ENCODE results near the gene FAM153A. TPM values are rescaled to one million over a fixed set of nuclear protein-coding genes. Genes with fewer than 3 reads are reported as not detected.
A peak's percentile ranks its signal among the peaks of the same experiment; 100 is the strongest.
"Not testable (repeated sequence)": the region's sequence is repeated elsewhere in the genome, so short reads cannot be mapped to it uniquely, and the experiment has no call there.

FAM153A gene
- total and polyA plus RNA-seq, 2 of the 13 experiments (the other 11 are each of a cell fraction or from before 2014, with no cell fraction given) = not detected

DNA sequence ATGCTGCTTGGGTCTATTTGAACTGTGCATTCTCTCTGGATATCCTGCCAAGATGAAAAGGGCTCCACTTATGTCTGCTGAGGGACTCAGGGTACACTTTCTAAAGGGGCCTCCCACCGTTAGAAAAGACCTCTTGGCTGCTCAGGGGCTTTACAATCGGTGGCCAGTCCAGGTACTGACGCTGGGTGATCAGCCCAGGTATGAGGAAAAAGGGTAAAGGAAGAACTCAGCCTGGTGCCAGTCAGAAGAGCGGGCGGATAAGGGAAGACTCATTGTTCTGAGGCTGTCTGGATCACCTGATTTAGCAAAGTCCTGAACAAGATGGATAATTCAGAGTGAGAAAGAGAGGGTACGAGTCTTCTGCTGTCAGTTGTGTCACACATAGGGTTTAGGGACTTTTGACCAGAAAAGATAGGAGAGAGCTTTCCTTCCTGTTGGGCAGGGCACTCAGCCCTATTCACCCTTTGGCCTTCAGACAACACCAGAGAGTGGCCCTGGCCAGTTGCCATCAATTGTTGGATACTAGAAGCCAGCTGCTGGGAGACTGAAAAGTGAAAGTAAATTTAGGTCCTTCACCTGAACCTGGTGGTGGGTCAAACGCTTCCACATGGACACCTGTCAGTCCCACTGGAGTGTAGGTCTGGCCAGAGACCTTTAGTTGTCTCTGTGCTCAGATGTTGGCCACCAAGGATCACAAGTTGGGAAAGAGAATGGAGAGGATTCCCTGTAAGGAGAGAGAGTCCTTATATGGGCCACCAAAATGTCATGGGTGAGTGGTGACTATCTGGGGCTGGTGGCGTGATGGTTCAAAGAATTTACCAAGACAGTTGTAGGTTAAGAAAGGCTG lies 88.8 kb downstream of the FAM153A start (continued):
- TF ChIP-seq, protein P1, sequence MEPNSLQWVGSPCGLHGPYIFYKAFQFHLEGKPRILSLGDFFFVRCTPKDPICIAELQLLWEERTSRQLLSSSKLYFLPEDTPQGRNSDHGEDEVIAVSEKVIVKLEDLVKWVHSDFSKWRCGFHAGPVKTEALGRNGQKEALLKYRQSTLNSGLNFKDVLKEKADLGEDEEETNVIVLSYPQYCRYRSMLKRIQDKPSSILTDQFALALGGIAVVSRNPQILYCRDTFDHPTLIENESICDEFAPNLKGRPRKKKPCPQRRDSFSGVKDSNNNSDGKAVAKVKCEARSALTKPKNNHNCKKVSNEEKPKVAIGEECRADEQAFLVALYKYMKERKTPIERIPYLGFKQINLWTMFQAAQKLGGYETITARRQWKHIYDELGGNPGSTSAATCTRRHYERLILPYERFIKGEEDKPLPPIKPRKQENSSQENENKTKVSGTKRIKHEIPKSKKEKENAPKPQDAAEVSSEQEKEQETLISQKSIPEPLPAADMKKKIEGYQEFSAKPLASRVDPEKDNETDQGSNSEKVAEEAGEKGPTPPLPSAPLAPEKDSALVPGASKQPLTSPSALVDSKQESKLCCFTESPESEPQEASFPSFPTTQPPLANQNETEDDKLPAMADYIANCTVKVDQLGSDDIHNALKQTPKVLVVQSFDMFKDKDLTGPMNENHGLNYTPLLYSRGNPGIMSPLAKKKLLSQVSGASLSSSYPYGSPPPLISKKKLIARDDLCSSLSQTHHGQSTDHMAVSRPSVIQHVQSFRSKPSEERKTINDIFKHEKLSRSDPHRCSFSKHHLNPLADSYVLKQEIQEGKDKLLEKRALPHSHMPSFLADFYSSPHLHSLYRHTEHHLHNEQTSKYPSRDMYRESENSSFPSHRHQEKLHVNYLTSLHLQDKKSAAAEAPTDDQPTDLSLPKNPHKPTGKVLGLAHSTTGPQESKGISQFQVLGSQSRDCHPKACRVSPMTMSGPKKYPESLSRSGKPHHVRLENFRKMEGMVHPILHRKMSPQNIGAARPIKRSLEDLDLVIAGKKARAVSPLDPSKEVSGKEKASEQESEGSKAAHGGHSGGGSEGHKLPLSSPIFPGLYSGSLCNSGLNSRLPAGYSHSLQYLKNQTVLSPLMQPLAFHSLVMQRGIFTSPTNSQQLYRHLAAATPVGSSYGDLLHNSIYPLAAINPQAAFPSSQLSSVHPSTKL (CRISPR knock-in tag; IDR thresholded peaks at IDR 0.05) = peak; percentile 52
- 0 out of 2 replicates have a peak, but pooled peaks have one; percentile 61 for TF ChIP-seq PPARG (CRISPR knock-in tag; conservative IDR thresholded peaks at IDR 0.05)
- peak; percentile 82 for TF ChIP-seq SOX5 (CRISPR knock-in tag; IDR thresholded peaks at IDR 0.05; ENCODE audit: borderline replicate concordance)
- TF ChIP-seq SOX13 (IDR thresholded peaks at IDR 0.05) = 0 out of 2 replicates have a peak, but pooled peaks have one; percentile 39
- TF ChIP-seq SOX13 (CRISPR knock-in tag; conservative IDR thresholded peaks at IDR 0.05 in 1 of 2, IDR thresholded peaks at IDR 0.05 in 1 of 2) = peak in 1 of 2 experiments; percentile 83; a peak in 2 of 4 replicates
- peak; percentile 60; the same call in 1 of the 2 replicates for TF ChIP-seq IRF2 (CRISPR knock-in tag; IDR thresholded peaks at IDR 0.05)
- peak; percentile 60; the same call in 1 of the 2 replicates for TF ChIP-seq ETV5 (CRISPR knock-in tag; IDR thresholded peaks at IDR 0.05; ENCODE audit: borderline replicate concordance)
- TF ChIP-seq, protein P2, sequence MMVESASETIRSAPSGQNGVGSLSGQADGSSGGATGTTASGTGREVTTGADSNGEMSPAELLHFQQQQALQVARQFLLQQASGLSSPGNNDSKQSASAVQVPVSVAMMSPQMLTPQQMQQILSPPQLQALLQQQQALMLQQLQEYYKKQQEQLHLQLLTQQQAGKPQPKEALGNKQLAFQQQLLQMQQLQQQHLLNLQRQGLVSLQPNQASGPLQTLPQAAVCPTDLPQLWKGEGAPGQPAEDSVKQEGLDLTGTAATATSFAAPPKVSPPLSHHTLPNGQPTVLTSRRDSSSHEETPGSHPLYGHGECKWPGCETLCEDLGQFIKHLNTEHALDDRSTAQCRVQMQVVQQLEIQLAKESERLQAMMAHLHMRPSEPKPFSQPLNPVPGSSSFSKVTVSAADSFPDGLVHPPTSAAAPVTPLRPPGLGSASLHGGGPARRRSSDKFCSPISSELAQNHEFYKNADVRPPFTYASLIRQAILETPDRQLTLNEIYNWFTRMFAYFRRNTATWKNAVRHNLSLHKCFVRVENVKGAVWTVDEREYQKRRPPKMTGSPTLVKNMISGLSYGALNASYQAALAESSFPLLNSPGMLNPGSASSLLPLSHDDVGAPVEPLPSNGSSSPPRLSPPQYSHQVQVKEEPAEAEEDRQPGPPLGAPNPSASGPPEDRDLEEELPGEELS (CRISPR knock-in tag; IDR thresholded peaks at IDR 0.05) = 0 out of 2 replicates have a peak, but pooled peaks have one; percentile 24
- peak; percentile 27; the same call in 1 of the 2 replicates for TF ChIP-seq NR2F6 (IDR thresholded peaks at IDR 0.05)
- peak; percentile 64 for TF ChIP-seq NR2F6 (CRISPR knock-in tag; IDR thresholded peaks at IDR 0.05)
- TF ChIP-seq BCL6 (CRISPR knock-in tag; IDR thresholded peaks at IDR 0.05) = peak; percentile 68

DNA sequence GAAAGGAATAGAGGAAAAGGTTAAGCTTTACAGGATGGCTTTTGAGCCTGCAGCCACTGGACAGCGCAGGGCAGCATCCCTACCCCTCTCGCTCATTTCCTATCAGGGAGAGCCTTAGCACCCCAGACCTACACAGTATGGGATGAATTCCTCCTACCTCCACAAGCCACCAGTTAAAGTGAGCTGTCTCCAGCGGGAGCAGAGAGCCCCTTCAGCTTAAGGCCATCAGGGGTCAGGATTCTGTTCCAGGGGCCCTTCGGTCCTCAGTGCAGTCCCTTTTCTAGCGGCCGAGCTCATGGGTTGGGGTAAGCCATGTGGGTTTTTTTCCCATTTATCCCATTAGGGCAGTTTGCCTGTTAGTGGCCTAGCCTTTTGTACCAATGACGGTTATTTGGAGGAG lies 89.7 kb downstream of the FAM153A start:
- H4K20me1 ChIP-seq (ENCODE audit: insufficient read depth, low read length); in situ Hi-C loops (cut with HindIII; ENCODE audit: extremely low pct_ligation_motif_present, low pct_unique_long_range_greater_than_20kb); H3K36me3 ChIP-seq (replicated peaks in 1 of 2; ENCODE audit: control insufficient read depth in 1 of 2, insufficient read depth in 2 of 2, low read length in 2 of 2); FAIRE-seq; CTCF ChIA-PET (ENCODE audit: low intra/inter-chr PET ratio, low total read pairs); H2AFZ ChIP-seq (ENCODE audit: low read length); H3K9me3 ChIP-seq (ENCODE audit: low read length); H3K9ac ChIP-seq (ENCODE audit: insufficient read depth, low read depth, low read length); BruUV-seq (replicated peaks); H3K27me3 ChIP-seq (ENCODE audit: control insufficient read depth in 1 of 2, insufficient read depth in 2 of 2, low read length in 2 of 2); POLR2A ChIA-PET; H3K4me2 ChIP-seq (ENCODE audit: low read depth, low read length); DNase-seq (ENCODE audit: low spot score); H3K79me2 ChIP-seq (ENCODE audit: insufficient read depth, low read length); H3K27ac ChIP-seq (ENCODE audit: extremely low read length, insufficient read depth, low read length); H3K4me3 ChIP-seq (replicated peaks in 1 of 3; ENCODE audit: insufficient read depth in 1 of 3, low read depth in 2 of 3, low read length in 3 of 3); intact Hi-C loops (cut with micrococcal nuclease; ENCODE audit: unreplicated experiment): not testable (repeated sequence)
- peak; percentile 54 for ATAC-seq
- peaks cover 15% of the 10 kb centered on the region for H3K4me1 ChIP-seq (ENCODE audit: insufficient read depth, low read length)
- 33% methylated on average over 1 of the region's 7 CpGs for WGBS (ENCODE audit: low lambda C conversion rate)

DNA sequence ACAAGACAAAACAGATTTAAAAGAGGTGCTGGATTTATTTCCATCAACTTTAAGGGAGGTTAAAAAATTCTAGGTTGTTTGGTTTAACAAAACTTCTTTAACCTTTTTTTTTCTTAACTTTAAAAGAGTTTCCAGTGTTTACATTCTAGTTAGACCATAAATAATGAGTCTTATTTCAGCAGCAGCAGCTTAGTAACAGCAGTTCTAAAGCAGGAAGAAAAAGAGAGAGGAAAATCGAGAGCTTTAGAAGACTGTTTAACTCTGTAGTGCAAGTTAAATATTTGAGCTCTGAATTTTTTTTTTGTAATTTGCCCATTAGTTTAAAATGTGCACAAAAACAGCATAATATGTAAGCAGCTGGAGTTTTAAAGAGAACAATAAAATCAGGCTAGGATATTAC lies 90.2 kb downstream of the FAM153A start:
- H4K20me1 ChIP-seq (ENCODE audit: insufficient read depth, low read length); H3K9ac ChIP-seq (ENCODE audit: insufficient read depth, low read depth, low read length); ATAC-seq; FAIRE-seq; in situ Hi-C loops (cut with HindIII; ENCODE audit: extremely low pct_ligation_motif_present, low pct_unique_long_range_greater_than_20kb); POLR2A ChIA-PET; H3K79me2 ChIP-seq (ENCODE audit: insufficient read depth, low read length); H3K27ac ChIP-seq (ENCODE audit: extremely low read length, insufficient read depth, low read length); H3K27me3 ChIP-seq (ENCODE audit: control insufficient read depth in 1 of 2, insufficient read depth in 2 of 2, low read length in 2 of 2); H3K36me3 ChIP-seq (replicated peaks in 1 of 2; ENCODE audit: control insufficient read depth in 1 of 2, insufficient read depth in 2 of 2, low read length in 2 of 2); intact Hi-C loops (cut with micrococcal nuclease; ENCODE audit: unreplicated experiment); CTCF ChIA-PET (ENCODE audit: low intra/inter-chr PET ratio, low total read pairs); H3K9me3 ChIP-seq (ENCODE audit: low read length); BruUV-seq (replicated peaks); DNase-seq (ENCODE audit: low spot score); H2AFZ ChIP-seq (ENCODE audit: low read length); H3K4me2 ChIP-seq (ENCODE audit: low read depth, low read length); H3K4me3 ChIP-seq (replicated peaks in 1 of 3; ENCODE audit: insufficient read depth in 1 of 3, low read depth in 2 of 3, low read length in 3 of 3): not testable (repeated sequence)
- 7% methylated on average over 1 of the region's 1 CpG for WGBS (ENCODE audit: low lambda C conversion rate)
- peaks cover 15% of the 10 kb centered on the region for H3K4me1 ChIP-seq (ENCODE audit: insufficient read depth, low read length)

All from HepG2 (cell line).